ENCODE measurements around the gene SORCS2. TPM values are rescaled to one million over a fixed set of nuclear protein-coding genes. Genes with fewer than 3 reads are reported as not detected.

SORCS2 gene
- total and polyA plus RNA-seq, 3 donors from 2014 or later = 2.7 to 4.6 (median 2.9) TPM

DNA sequence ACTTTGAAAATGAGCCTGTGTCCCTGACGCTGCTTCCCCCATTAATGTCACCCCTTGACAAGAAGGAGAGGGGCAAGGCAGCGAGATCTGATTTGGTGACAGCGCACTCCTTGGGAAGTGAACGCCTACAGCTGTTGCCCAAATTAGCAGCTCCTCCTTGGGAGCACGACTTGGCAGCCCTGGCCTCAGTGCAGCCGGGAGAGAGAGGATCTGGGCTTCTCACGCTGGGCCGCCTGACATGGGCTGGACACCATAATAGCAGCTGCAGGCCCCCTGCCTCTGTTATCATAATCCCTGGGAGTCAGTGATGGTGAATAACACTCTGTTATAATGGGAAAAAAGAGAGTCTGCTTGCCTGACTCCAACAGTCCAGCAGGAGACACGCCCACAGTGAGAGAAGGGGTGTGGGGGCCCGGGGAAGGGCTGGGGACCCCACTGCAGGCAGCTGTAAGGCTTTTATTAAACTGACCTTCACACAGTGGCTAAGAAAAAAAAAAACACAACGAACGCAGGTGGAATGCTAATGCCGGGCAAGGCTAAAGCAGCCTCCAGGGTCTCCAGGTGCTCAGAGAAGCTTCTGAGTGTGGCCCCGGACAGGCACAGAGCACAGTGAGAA, 169.1 kb downstream of the SORCS2 start:
- H3K27me3 ChIP-seq = no peaks in the 10 kb centered on the region
- H3K9me3 ChIP-seq = no peaks in the 10 kb centered on the region
- no peak overlapping the region for H3K27ac ChIP-seq
- H3K4me1 ChIP-seq = peaks cover 5% of the 10 kb centered on the region
- intact Hi-C loops (cut with DNase I; ENCODE audit: low total_unique reads) = no loop called here
- TF ChIP-seq, protein P1, sequence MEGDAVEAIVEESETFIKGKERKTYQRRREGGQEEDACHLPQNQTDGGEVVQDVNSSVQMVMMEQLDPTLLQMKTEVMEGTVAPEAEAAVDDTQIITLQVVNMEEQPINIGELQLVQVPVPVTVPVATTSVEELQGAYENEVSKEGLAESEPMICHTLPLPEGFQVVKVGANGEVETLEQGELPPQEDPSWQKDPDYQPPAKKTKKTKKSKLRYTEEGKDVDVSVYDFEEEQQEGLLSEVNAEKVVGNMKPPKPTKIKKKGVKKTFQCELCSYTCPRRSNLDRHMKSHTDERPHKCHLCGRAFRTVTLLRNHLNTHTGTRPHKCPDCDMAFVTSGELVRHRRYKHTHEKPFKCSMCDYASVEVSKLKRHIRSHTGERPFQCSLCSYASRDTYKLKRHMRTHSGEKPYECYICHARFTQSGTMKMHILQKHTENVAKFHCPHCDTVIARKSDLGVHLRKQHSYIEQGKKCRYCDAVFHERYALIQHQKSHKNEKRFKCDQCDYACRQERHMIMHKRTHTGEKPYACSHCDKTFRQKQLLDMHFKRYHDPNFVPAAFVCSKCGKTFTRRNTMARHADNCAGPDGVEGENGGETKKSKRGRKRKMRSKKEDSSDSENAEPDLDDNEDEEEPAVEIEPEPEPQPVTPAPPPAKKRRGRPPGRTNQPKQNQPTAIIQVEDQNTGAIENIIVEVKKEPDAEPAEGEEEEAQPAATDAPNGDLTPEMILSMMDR (IDR thresholded peaks at IDR 0.05) = no peak
- TF ChIP-seq POLR2A (IDR thresholded peaks at IDR 0.05) = no peak
- 38 to 66% methylated on average over 11 to 14 of the region's 14 CpGs for WGBS, 2 donors
- H3K4me3 ChIP-seq = no peak overlapping the region
- peak; percentile 70 for DNase-seq
- H3K36me3 ChIP-seq (ENCODE audit: low read depth, missing control alignments) = no peaks in the 10 kb centered on the region

DNA sequence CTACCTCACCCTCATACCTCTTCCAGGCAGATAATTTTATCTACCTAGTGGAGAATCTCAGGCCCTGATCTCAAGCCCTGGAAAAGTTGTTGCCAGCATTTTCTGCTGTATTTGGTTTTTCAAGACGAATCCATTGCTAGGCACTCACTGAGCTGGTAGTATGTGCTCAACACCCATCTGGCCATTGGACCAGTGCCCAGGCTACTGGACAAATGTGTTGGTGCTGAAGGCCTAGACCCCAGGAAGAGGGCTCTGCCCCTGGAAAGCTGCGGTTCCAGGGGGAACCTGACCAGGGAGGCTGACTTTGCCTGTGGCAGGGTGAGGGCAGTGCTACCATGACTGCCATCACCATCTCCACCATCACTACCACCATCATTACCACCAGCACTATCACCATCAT, 170.0 kb downstream of the SORCS2 start:
- TF ChIP-seq POLR2A (IDR thresholded peaks at IDR 0.05) = no peak
- TF ChIP-seq, protein P1 (IDR thresholded peaks at IDR 0.05) = no peak
- no peak overlapping the region for H3K4me3 ChIP-seq
- H3K4me1 ChIP-seq = no peaks in the 10 kb centered on the region
- no peak overlapping the region for H3K27ac ChIP-seq
- WGBS, 2 donors = 88 to 95% methylated on average over 2 of the region's 2 CpGs
- intact Hi-C loops (cut with DNase I; ENCODE audit: low total_unique reads) = no loop called here
- no peaks in the 10 kb centered on the region for H3K36me3 ChIP-seq (ENCODE audit: low read depth, missing control alignments)
- no peaks in the 10 kb centered on the region for H3K9me3 ChIP-seq
- DNase-seq = no peak
- no peaks in the 10 kb centered on the region for H3K27me3 ChIP-seq

DNA sequence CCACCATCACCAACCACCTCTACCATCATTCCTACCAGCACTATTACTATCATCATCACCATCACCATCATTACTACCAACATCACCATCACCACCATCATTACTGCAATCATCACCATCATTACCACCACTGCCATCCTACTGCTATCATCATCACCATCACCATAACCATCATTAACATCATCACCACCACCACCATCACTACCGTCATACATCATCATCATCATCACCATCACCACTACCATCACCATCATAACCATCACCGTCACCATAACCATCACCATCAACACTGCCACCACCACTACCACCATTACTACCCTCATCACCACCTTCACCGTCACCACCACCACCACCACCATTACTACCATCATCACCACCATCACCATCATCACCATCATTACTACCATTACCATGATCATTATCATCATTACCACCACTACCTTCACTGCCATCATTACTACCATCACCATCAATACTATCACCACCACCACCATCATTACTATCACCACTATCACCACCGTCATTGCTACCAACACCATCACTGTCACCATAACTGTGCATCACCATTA, 170.6 kb downstream of the SORCS2 start:
- H3K9me3 ChIP-seq = no peaks in the 10 kb centered on the region
- H3K4me1 ChIP-seq = no peaks in the 10 kb centered on the region
- no peak for DNase-seq
- no peak for TF ChIP-seq POLR2A (IDR thresholded peaks at IDR 0.05)
- TF ChIP-seq, protein P1 (IDR thresholded peaks at IDR 0.05) = no peak
- 95 to 98% methylated on average over 4 of the region's 4 CpGs for WGBS, 2 donors
- intact Hi-C loops (cut with DNase I; ENCODE audit: low total_unique reads) = no loop called here
- no peak overlapping the region for H3K4me3 ChIP-seq
- no peak overlapping the region for H3K27ac ChIP-seq
- no peaks in the 10 kb centered on the region for H3K27me3 ChIP-seq
- H3K36me3 ChIP-seq (ENCODE audit: low read depth, missing control alignments) = no peaks in the 10 kb centered on the region

DNA sequence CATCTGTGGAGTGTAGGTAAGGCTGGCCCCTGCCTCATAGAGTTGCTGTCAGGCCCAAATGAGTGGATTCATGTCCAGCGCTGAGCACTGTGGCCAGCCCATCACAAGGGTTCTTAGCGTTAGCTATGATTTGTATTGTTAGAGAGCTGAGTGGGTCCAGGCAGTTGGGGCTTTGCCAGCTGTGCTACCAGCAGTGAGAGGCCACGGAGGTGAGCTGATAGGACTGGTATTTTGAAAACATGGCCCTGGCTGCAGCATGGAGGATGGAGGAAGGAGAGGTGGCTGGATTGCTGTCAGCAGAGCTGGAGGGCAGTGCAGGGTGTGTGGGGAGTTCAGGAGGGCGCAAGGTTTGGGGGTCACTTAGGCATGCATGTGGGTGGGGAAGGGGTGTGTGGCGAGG, 172.6 kb downstream of the SORCS2 start:
- no peak overlapping the region for H3K27ac ChIP-seq
- no peak overlapping the region for H3K4me3 ChIP-seq
- H3K36me3 ChIP-seq (ENCODE audit: low read depth, missing control alignments) = no peaks in the 10 kb centered on the region
- intact Hi-C loops (cut with DNase I; ENCODE audit: low total_unique reads) = no loop called here
- WGBS, 2 donors = 76 to 86% methylated on average over 5 of the region's 5 CpGs
- TF ChIP-seq, protein P1 (IDR thresholded peaks at IDR 0.05) = no peak
- TF ChIP-seq POLR2A (IDR thresholded peaks at IDR 0.05) = no peak
- DNase-seq = no peak
- H3K9me3 ChIP-seq = no peaks in the 10 kb centered on the region
- no peaks in the 10 kb centered on the region for H3K27me3 ChIP-seq
- no peaks in the 10 kb centered on the region for H3K4me1 ChIP-seq
